ENCODE measurements around the gene SYNPO2. TPM values are rescaled to one million over a fixed set of nuclear protein-coding genes. Genes with fewer than 3 reads are reported as not detected.

The SYNPO2 gene
- polyA plus RNA-seq, 1 donor = 155 TPM

Other genes starting within 250 kb of the SYNPO2 start
- 28.7 TPM for gene METTL14, start 203.5 kb upstream of the SYNPO2 start, polyA plus RNA-seq (ENCODE audit: insufficient read length)
- 41.3 TPM for gene SEC24D, start 52.7 kb upstream of the SYNPO2 start, polyA plus RNA-seq (ENCODE audit: insufficient read length)
- gene MYOZ2, start 247.0 kb downstream of the SYNPO2 start, polyA plus RNA-seq (ENCODE audit: insufficient read length) = 293 TPM

All from hindlimb muscle (tissue), 1 donor.